Measurements from ENCODE around the gene SLC44A5.
A peak's percentile ranks its signal among the peaks of the same experiment; 100 is the strongest.
"Not testable (repeated sequence)": the region's sequence is repeated elsewhere in the genome, so short reads cannot be mapped to it uniquely, and the experiment has no call there.

Gene SLC44A5

DNA sequence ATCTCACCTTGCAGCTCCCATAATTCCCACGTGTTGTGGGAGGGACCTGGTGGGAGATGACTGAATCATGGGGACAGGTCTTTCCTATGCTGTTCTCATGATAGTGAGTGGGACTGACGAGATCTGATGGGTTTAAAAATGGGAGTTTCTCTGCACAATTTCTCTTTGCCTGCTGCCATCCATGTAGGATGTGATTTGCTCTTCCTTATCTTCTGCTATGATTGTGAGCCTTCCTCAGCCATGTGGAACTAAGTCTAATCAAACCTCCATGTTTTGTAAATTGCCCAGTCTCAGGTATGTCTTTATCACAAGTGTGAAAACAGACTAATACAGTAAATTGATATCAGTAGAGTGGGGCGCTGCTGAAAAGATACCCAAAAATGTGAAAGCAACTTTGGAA lies 195.7 kb downstream of the SLC44A5 start:
- H3K9me3 ChIP-seq (ENCODE audit: control insufficient read depth, insufficient read depth, low read depth, low read length), result peaks cover 4% of the 10 kb centered on the region
- no peaks in the 10 kb centered on the region for H3K4me1 ChIP-seq (ENCODE audit: control insufficient read depth, insufficient read depth, low read length)
- H3K9ac ChIP-seq (ENCODE audit: low read length), result no peak overlapping the region
- no peaks in the 10 kb centered on the region for H3K27me3 ChIP-seq (ENCODE audit: control insufficient read depth, insufficient read depth, low read length)
- H3K27ac ChIP-seq (ENCODE audit: low read depth, low read length), result no peak overlapping the region
- no peak overlapping the region for H3K4me3 ChIP-seq (ENCODE audit: low read depth, low read length)
- no peaks in the 10 kb centered on the region for H3K36me3 ChIP-seq (ENCODE audit: control insufficient read depth, insufficient read depth, low read length)

DNA sequence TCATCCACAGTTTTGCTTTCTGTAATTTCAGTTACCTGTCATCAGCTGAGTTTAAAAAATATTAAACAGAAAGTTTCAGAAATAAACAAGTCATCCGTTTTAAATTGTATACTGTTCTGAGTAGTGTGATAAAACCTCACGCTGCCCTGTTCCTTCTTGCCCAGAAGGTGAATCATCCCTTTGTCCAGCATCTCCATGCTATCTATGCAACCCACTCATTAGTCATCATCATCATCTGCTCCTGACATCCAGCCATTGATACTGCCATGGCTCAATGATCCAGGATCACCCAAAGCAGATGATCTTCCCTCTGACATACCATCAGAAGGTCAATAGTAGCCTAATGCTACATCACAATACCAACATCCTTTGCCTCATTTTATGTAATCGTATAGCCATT lies 198.3 kb downstream of the SLC44A5 start:
- Histone ChIP-seq H3K27me3 (ENCODE audit: control insufficient read depth, insufficient read depth, low read length) (no peaks in the 10 kb centered on the region), H3K4me3 (ENCODE audit: low read depth, low read length) (no peak overlapping the region), H3K36me3 (ENCODE audit: control insufficient read depth, insufficient read depth, low read length) (no peaks in the 10 kb centered on the region), H3K4me1 (ENCODE audit: control insufficient read depth, insufficient read depth, low read length) (no peaks in the 10 kb centered on the region), H3K9ac (ENCODE audit: low read length) (no peak overlapping the region), H3K9me3 (ENCODE audit: control insufficient read depth, insufficient read depth, low read depth, low read length) (peaks cover 4% of the 10 kb centered on the region), H3K27ac (ENCODE audit: low read depth, low read length) (no peak overlapping the region)

DNA sequence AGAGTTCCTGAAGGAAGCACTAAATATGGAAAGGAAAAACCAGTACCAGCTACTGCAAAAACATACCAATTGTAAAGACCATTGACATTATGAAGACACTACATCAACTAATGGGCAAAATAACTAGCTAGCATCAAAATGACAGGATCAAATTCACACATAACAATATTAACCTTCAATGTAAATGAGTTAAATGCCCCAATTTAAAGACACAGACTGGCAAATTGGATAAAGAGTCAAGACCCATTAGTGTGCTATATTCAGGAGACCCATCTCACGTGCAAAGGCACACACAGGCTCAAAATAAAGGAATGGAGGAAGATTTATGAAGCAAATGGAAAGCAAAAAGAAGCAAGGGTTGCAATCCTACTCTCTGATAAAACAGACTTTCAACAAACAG lies 206.2 kb downstream of the SLC44A5 start:
- not testable (repeated sequence) for H3K4me1 ChIP-seq (ENCODE audit: control insufficient read depth, insufficient read depth, low read length); H3K27ac ChIP-seq (ENCODE audit: low read depth, low read length); H3K9ac ChIP-seq (ENCODE audit: low read length); H3K36me3 ChIP-seq (ENCODE audit: control insufficient read depth, insufficient read depth, low read length); H3K9me3 ChIP-seq (ENCODE audit: control insufficient read depth, insufficient read depth, low read depth, low read length); H3K27me3 ChIP-seq (ENCODE audit: control insufficient read depth, insufficient read depth, low read length); H3K4me3 ChIP-seq (ENCODE audit: low read depth, low read length)

DNA sequence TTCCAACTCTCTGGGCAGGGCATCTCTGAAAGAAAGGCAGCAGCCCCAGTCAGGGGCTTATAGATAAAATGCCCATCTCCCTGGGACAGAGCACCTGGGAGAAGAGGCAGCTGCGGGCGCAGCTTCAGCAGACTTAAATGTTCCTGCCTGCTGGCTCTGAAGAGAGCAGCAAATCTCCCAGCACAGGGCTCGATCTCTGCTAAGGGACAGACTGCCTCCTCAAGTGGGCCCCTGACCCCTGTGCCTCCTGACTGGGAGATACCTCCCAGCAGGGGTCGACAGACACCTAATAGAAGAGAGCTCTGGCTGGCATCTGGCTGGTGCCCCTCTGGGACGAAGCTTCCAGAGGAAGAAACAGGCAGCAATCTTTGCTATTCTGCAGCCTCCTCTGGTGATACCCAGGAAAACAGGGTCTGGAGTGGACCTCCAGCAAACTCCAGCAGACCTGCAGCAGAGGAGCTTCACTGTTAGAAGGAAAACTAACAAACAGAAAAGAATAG lies 207.7 kb downstream of the SLC44A5 start:
- H3K9me3 ChIP-seq (ENCODE audit: control insufficient read depth, insufficient read depth, low read depth, low read length); H3K27me3 ChIP-seq (ENCODE audit: control insufficient read depth, insufficient read depth, low read length); H3K9ac ChIP-seq (ENCODE audit: low read length); H3K4me1 ChIP-seq (ENCODE audit: control insufficient read depth, insufficient read depth, low read length); H3K36me3 ChIP-seq (ENCODE audit: control insufficient read depth, insufficient read depth, low read length); H3K4me3 ChIP-seq (ENCODE audit: low read depth, low read length); H3K27ac ChIP-seq (ENCODE audit: low read depth, low read length): not testable (repeated sequence)

DNA sequence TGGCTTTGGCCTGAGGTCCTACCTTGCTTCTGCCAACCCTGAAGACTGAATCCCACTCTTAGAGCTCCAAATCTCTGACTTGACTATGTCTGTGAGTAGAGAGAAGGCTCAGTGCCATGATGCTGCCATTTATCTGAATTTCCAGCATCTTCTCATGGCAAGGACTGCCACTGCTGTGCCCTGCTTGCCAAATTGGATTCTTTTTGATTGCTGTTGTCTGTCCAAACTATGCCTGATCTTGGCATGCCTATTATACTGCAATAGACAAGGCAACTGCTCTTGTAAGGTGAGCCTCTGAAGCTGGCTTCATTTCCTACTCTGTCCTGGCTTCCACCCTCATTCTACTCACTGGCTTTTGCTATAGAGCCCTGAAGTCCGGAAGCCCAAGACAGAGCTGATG lies 210.2 kb downstream of the SLC44A5 start:
- H3K9me3 ChIP-seq (ENCODE audit: control insufficient read depth, insufficient read depth, low read depth, low read length), result no peaks in the 10 kb centered on the region
- no peaks in the 10 kb centered on the region for H3K4me1 ChIP-seq (ENCODE audit: control insufficient read depth, insufficient read depth, low read length)
- no peak overlapping the region for H3K4me3 ChIP-seq (ENCODE audit: low read depth, low read length)
- H3K36me3 ChIP-seq (ENCODE audit: control insufficient read depth, insufficient read depth, low read length), result no peaks in the 10 kb centered on the region
- H3K27ac ChIP-seq (ENCODE audit: low read depth, low read length), result no peak overlapping the region
- H3K9ac ChIP-seq (ENCODE audit: low read length), result no peak overlapping the region
- H3K27me3 ChIP-seq (ENCODE audit: control insufficient read depth, insufficient read depth, low read length), result no peaks in the 10 kb centered on the region

DNA sequence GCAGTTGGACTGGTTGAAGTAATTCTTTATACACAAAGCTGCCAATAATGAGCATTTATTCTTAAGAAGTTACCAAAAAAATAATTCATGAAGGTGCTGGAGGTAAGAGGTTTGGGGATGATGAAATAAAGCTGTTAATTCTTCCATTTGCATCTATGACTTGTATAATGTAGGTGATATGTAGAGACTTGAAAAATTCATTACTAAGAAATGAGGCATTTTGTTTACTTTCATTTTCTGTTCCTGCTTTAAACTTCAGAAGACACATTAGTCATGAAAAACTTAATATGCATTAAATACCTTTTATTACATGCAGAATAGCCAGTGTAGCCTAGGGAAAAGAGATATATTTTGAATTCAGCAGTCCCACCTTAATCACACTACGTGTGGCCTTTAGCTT lies 214.2 kb downstream of the SLC44A5 start:
- no peaks in the 10 kb centered on the region for H3K9me3 ChIP-seq (ENCODE audit: control insufficient read depth, insufficient read depth, low read depth, low read length)
- H3K4me1 ChIP-seq (ENCODE audit: control insufficient read depth, insufficient read depth, low read length), result no peaks in the 10 kb centered on the region
- no peak overlapping the region for H3K9ac ChIP-seq (ENCODE audit: low read length)
- H3K27ac ChIP-seq (ENCODE audit: low read depth, low read length), result no peak overlapping the region
- H3K36me3 ChIP-seq (ENCODE audit: control insufficient read depth, insufficient read depth, low read length), result no peaks in the 10 kb centered on the region
- H3K4me3 ChIP-seq (ENCODE audit: low read depth, low read length), result no peak overlapping the region
- no peaks in the 10 kb centered on the region for H3K27me3 ChIP-seq (ENCODE audit: control insufficient read depth, insufficient read depth, low read length)

DNA sequence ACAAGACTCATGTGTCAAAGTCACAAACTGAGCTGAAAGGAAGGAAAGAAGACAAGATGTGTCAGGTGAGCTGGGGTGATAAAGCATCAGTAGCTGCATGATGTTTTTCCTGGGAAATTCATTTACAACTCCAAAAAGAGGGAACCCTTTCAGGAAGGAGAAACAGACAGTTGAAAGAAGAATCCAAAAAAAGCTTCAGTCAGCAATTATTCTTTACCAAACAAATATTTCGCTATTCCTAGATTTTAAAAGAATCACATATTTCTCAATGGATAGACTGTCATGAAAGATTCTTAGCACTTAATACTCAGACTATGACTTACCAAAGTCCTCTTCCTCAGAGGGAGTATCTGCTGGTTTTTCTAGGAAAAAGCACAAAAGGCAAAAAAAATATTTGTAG lies 214.7 kb downstream of the SLC44A5 start:
- Histone ChIP-seq H3K4me3 (ENCODE audit: low read depth, low read length) (no peak overlapping the region), H3K27ac (ENCODE audit: low read depth, low read length) (no peak overlapping the region), H3K27me3 (ENCODE audit: control insufficient read depth, insufficient read depth, low read length) (no peaks in the 10 kb centered on the region), H3K36me3 (ENCODE audit: control insufficient read depth, insufficient read depth, low read length) (no peaks in the 10 kb centered on the region), H3K4me1 (ENCODE audit: control insufficient read depth, insufficient read depth, low read length) (no peaks in the 10 kb centered on the region), H3K9ac (ENCODE audit: low read length) (no peak overlapping the region), H3K9me3 (ENCODE audit: control insufficient read depth, insufficient read depth, low read depth, low read length) (no peaks in the 10 kb centered on the region)

DNA sequence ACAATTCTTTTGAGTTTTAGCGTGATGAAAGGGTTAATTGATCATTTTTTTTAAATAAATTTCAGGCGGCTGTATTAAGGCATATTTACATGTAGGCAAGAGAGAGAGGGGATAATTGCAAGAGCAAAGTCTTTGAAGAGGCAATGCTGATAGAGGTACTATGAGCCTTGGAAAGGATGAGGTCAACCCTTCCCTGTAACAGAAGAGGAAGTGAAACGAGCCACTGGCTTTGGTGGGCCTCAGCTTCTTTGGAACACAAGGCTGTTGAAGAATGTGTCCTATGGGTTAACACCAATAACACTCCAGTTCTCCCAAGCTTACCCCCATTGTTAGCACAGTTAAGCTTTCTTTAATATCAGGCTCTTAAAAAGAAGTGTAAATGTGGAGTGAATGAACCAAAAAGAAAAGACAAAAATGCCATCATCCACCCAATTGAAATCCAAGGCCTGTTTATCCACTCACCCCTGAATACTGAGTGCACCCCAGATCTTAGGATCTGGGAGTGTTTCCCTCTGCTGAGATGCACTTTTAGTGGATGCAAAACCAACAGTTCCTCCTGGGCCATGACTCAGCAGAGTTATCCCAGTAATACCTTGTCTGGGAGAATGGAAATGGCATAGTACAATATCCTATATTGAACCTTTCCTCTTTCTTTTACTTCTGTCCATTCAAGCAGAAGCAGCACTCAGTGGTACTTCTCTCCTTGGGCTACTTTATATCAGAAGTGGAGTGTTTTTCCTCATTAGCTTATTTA lies 216.4 kb downstream of the SLC44A5 start:
- Histone ChIP-seq H3K9me3 (ENCODE audit: control insufficient read depth, insufficient read depth, low read depth, low read length) (peaks cover 5% of the 10 kb centered on the region; the same call in 1 of the 2 replicates), H3K9ac (ENCODE audit: low read length) (no peak overlapping the region), H3K4me1 (ENCODE audit: control insufficient read depth, insufficient read depth, low read length) (no peaks in the 10 kb centered on the region), H3K27me3 (ENCODE audit: control insufficient read depth, insufficient read depth, low read length) (no peaks in the 10 kb centered on the region), H3K4me3 (ENCODE audit: low read depth, low read length) (no peak overlapping the region), H3K36me3 (ENCODE audit: control insufficient read depth, insufficient read depth, low read length) (no peaks in the 10 kb centered on the region), H3K27ac (ENCODE audit: low read depth, low read length) (no peak overlapping the region)

DNA sequence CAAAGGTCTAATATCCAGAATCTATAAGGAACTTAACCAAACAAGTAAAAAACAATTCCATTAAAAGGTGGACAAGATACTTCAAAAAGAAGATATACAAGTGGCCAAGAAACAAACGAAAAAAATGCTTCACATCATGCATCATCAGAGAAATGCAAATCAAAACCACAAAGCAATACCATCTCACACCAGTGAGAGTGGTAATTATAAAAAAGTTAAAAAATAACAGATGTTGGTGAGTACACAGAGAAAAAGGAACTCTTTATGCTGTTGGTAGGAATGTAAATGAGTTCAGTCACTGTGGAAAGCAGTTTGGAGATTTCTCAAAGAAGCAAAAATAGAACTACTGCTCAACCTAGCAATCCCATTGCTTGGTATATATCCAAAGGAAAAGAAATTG lies 218.6 kb downstream of the SLC44A5 start:
- H3K9ac ChIP-seq (ENCODE audit: low read length), result no peak overlapping the region
- H3K27ac ChIP-seq (ENCODE audit: low read depth, low read length), result no peak overlapping the region
- H3K4me3 ChIP-seq (ENCODE audit: low read depth, low read length), result no peak overlapping the region
- H3K36me3 ChIP-seq (ENCODE audit: control insufficient read depth, insufficient read depth, low read length), result no peaks in the 10 kb centered on the region
- H3K4me1 ChIP-seq (ENCODE audit: control insufficient read depth, insufficient read depth, low read length), result no peaks in the 10 kb centered on the region
- H3K27me3 ChIP-seq (ENCODE audit: control insufficient read depth, insufficient read depth, low read length), result no peaks in the 10 kb centered on the region
- H3K9me3 ChIP-seq (ENCODE audit: control insufficient read depth, insufficient read depth, low read depth, low read length), result peaks cover 15% of the 10 kb centered on the region

DNA sequence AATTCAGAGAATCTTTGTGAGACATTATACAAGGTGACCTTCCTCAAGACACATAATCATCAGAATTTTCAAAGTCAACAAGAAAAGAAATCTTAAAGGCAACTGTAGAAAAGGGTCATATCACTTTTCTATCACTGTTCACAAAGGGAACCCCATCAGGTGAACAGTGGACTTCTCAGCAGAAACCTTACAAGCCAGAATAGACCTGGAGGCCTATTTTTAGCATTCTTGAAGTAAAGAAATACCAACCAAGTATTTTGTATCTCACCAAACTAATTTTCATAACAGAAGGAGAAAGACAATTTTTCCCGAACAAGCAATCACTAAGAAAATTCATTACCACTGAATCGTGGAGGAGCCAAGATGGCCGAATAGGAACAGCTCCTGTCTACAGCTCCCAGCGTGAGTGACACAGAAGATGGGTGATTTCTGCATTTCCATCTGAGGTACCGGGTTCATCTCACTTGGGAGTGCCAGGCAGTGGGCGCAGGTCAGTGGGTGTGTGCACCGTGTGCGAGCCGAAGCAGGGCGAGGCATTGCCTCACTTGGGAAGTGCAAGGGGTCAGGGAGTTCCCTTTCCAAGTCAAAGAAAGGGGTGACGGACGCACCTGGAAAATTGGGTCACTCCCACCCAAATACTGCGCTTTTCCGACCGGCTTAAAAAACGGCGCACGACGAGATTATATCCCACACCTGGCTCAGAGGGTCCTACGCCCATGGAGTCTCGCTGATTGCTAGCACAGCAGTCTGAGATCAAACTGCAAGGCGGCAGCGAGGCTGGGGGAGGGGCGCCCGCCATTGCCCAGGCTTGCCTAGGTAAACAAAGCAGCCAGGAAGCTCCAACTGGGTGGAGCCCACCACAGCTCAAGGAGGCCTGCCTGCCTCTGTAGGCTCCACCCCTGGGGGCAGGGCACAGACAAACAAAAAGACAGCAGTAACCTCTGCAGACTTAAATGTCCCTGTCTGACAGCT lies 235.2 kb downstream of the SLC44A5 start:
- H3K27ac ChIP-seq (ENCODE audit: low read depth, low read length); H3K36me3 ChIP-seq (ENCODE audit: control insufficient read depth, insufficient read depth, low read length); H3K4me1 ChIP-seq (ENCODE audit: control insufficient read depth, insufficient read depth, low read length); H3K27me3 ChIP-seq (ENCODE audit: control insufficient read depth, insufficient read depth, low read length): not testable (repeated sequence)
- H3K9ac ChIP-seq (ENCODE audit: low read length), result peak overlapping the region; percentile 53
- peak overlapping the region; percentile 35 for H3K4me3 ChIP-seq (ENCODE audit: low read depth, low read length)
- H3K9me3 ChIP-seq (ENCODE audit: control insufficient read depth, insufficient read depth, low read depth, low read length), result peaks cover 11% of the 10 kb centered on the region; the same call in 1 of the 2 replicates
